HEK293 (cell line): Measurements from ENCODE around the gene ARHGAP10.

Source experiments
- CTCF ChIA-PET: fragments of 350-600 bp; formaldehyde crosslinking; extraction: SDS; loops from one replicate; lab custom pipeline; 2021; ENCODE audit warnings: antibody characterized with exemption; lab: Yijun Ruan, JAX
- POLR2A ChIA-PET: fragments of 300-600 bp; formaldehyde crosslinking; extraction: SDS; loops from one replicate; lab custom pipeline; 2020; ENCODE audit warnings: antibody characterized with exemption, inconsistent platforms; lab: Yijun Ruan, JAX
- H3K27ac ChIP-seq: fragments of 200-500 bp; sonication (Bioruptor generic); 2 replicates; pipeline ENCODE4 v1.5.1; 2014; ENCODE audit warnings: low read depth, low read length, control low read depth, inconsistent platforms; ENCODE audit errors: extremely low read depth
- H3K36me3 ChIP-seq, 2 experiments: fragments of 200-500 bp in 1 of 2; sonication (Bioruptor generic) in 1 of 2; 1 replicate in 1 of 2; 2 replicates in 1 of 2; pipeline ENCODE4 v1.5.1; 2014 to 2017; ENCODE audit warnings: inconsistent platforms in 2 of 2, low read length in 2 of 2; ENCODE audit not compliant: control insufficient read depth in 2 of 2, insufficient read depth in 1 of 2
- H3K4me1 ChIP-seq: fragments of 200-500 bp; sonication (Bioruptor generic); 2 replicates; pipeline ENCODE4 v1.5.1; 2014; ENCODE audit warnings: mild to moderate bottlenecking, low read length, inconsistent platforms; ENCODE audit not compliant: control insufficient read depth, insufficient read depth
- H3K4me3 ChIP-seq: 2 replicates; pipeline ENCODE4 v1.5.1; 2011; ENCODE audit warnings: low read depth, mild to moderate bottlenecking, control low read depth, low read length, moderate library complexity
- H3K9me3 ChIP-seq: fragments of 200-500 bp; sonication (Bioruptor generic); 2 replicates; pipeline ENCODE4 v1.5.1; 2014; ENCODE audit warnings: low read depth, low read length, inconsistent platforms; ENCODE audit not compliant: control insufficient read depth, insufficient read depth
- ATF2 ChIP-seq: fragments of 450-650 bp; formaldehyde crosslinking; IDR thresholded peaks from 2 replicates; pipeline ENCODE4 v1.5.1; 2016; ENCODE audit warnings: missing biosample characterization, missing genetic modification characterization, low read depth
- BCL11B ChIP-seq: fragments of 450-650 bp; formaldehyde crosslinking; IDR thresholded peaks from 2 replicates; pipeline ENCODE4 v1.5.1; 2016; ENCODE audit warnings: low read depth, missing biosample characterization, missing genetic modification characterization
- EGR2 ChIP-seq: fragments of 450-650 bp; formaldehyde crosslinking; IDR thresholded peaks from 2 replicates; pipeline ENCODE4 v1.5.1; 2016; ENCODE audit warnings: low read depth, missing biosample characterization, missing genetic modification characterization
- GFI1B ChIP-seq: fragments of 450-650 bp; formaldehyde crosslinking; IDR thresholded peaks from 2 replicates; pipeline ENCODE4 v1.5.1; 2016; ENCODE audit warnings: missing biosample characterization, missing genetic modification characterization
- HIC1 ChIP-seq: fragments of 450-650 bp; formaldehyde crosslinking; IDR thresholded peaks from 2 replicates; pipeline ENCODE4 v1.5.1; 2016; ENCODE audit warnings: missing biosample characterization, missing genetic modification characterization
- IKZF3 ChIP-seq: fragments of 450-650 bp; IDR thresholded peaks from 2 replicates; pipeline ENCODE4 v1.5.0; 2018; ENCODE audit warnings: missing biosample characterization, mild to moderate bottlenecking, missing genetic modification characterization, moderate library complexity
- KLF1 ChIP-seq: fragments of 450-650 bp; formaldehyde crosslinking; IDR thresholded peaks from 2 replicates; pipeline ENCODE4 v1.5.1; 2016; ENCODE audit warnings: missing biosample characterization, missing genetic modification characterization
- KLF10 ChIP-seq: fragments of 450-650 bp; IDR thresholded peaks from 2 replicates; pipeline ENCODE4 v1.5.1; 2018; ENCODE audit warnings: missing biosample characterization, mild to moderate bottlenecking, missing genetic modification characterization
- KLF8 ChIP-seq: fragments of 450-650 bp; formaldehyde crosslinking; IDR thresholded peaks from 2 replicates; pipeline ENCODE4 v1.5.1; 2016; ENCODE audit warnings: missing biosample characterization, missing genetic modification characterization
- OSR2 ChIP-seq: fragments of 450-650 bp; formaldehyde crosslinking; IDR thresholded peaks from 2 replicates; pipeline ENCODE4 v1.5.1; 2016; ENCODE audit warnings: missing biosample characterization, missing genetic modification characterization
- RBAK ChIP-seq: fragments of 450-650 bp; formaldehyde crosslinking; IDR thresholded peaks from 2 replicates; pipeline ENCODE4 v1.5.1; 2016; ENCODE audit warnings: missing biosample characterization, missing genetic modification characterization
- SP7 ChIP-seq: fragments of 450-650 bp; formaldehyde crosslinking; IDR thresholded peaks from 2 replicates; pipeline ENCODE4 v1.5.1; 2016; ENCODE audit warnings: missing biosample characterization, missing genetic modification characterization
- WT1 ChIP-seq: fragments of 450-650 bp; formaldehyde crosslinking; IDR thresholded peaks from 2 replicates; pipeline ENCODE4 v1.5.1; 2016; ENCODE audit warnings: missing biosample characterization, missing genetic modification characterization
- YY1 ChIP-seq: fragments of 450-650 bp; formaldehyde crosslinking; IDR thresholded peaks from 2 replicates; pipeline ENCODE4 v1.5.1; 2018; ENCODE audit warnings: missing biosample characterization, missing genetic modification characterization
- ZBTB8A ChIP-seq: fragments of 450-650 bp; formaldehyde crosslinking; IDR thresholded peaks from 2 replicates; pipeline ENCODE4 v1.5.1; 2016; ENCODE audit warnings: missing biosample characterization, missing genetic modification characterization
- ZIC2 ChIP-seq: fragments of 450-650 bp; formaldehyde crosslinking; IDR thresholded peaks from 2 replicates; pipeline ENCODE4 v1.5.1; 2016; ENCODE audit warnings: missing biosample characterization, missing genetic modification characterization
- ZNF16 ChIP-seq: fragments of 450-650 bp; formaldehyde crosslinking; IDR thresholded peaks from 2 replicates; pipeline ENCODE4 v1.5.1; 2016; ENCODE audit warnings: low read depth, missing biosample characterization, missing genetic modification characterization
- ZNF2 ChIP-seq: fragments of 450-650 bp; formaldehyde crosslinking; IDR thresholded peaks from 2 replicates; pipeline ENCODE4 v1.5.1; 2016; ENCODE audit warnings: missing biosample characterization, missing genetic modification characterization
- ZNF354C ChIP-seq: fragments of 450-650 bp; formaldehyde crosslinking; IDR thresholded peaks from 2 replicates; pipeline ENCODE4 v1.5.1; 2016; ENCODE audit warnings: missing biosample characterization, missing genetic modification characterization, low read depth, borderline replicate concordance
- ZNF391 ChIP-seq: fragments of 450-650 bp; formaldehyde crosslinking; IDR thresholded peaks from 2 replicates; pipeline ENCODE4 v1.5.1; 2016; ENCODE audit warnings: low read depth, missing biosample characterization, missing genetic modification characterization, borderline replicate concordance
- ZNF394 ChIP-seq: fragments of 450-650 bp; formaldehyde crosslinking; IDR thresholded peaks from 2 replicates; pipeline ENCODE4 v1.5.1; 2016; ENCODE audit warnings: missing biosample characterization, missing genetic modification characterization, mild to moderate bottlenecking, moderate library complexity, borderline replicate concordance
- ZNF404 ChIP-seq: fragments of 450-650 bp; formaldehyde crosslinking; IDR thresholded peaks from 2 replicates; pipeline ENCODE4 v1.5.1; 2017; ENCODE audit warnings: missing biosample characterization, missing genetic modification characterization
- ZNF423 ChIP-seq: fragments of 450-650 bp; formaldehyde crosslinking; IDR thresholded peaks from 2 replicates; pipeline ENCODE4 v1.5.1; 2016; ENCODE audit warnings: missing biosample characterization, missing genetic modification characterization
- ZNF514 ChIP-seq: fragments of 450-650 bp; formaldehyde crosslinking; IDR thresholded peaks from 2 replicates; pipeline ENCODE4 v1.5.1; 2016; ENCODE audit warnings: missing biosample characterization, missing genetic modification characterization
- ZNF544 ChIP-seq: fragments of 450-650 bp; formaldehyde crosslinking; IDR thresholded peaks from 2 replicates; pipeline ENCODE4 v1.5.0; 2017; ENCODE audit warnings: missing biosample characterization, missing genetic modification characterization
- ZNF548 ChIP-seq: fragments of 450-650 bp; formaldehyde crosslinking; IDR thresholded peaks from 2 replicates; pipeline ENCODE4 v1.5.1; 2016; ENCODE audit warnings: missing biosample characterization, missing genetic modification characterization
- ZNF555 ChIP-seq: fragments of 450-650 bp; formaldehyde crosslinking; conservative IDR thresholded peaks from 2 replicates; pipeline ENCODE4 v1.5.1; 2017; ENCODE audit warnings: missing biosample characterization, mild to moderate bottlenecking, missing genetic modification characterization, inconsistent platforms
- ZNF747 ChIP-seq: fragments of 450-650 bp; formaldehyde crosslinking; IDR thresholded peaks from 2 replicates; pipeline ENCODE4 v1.5.1; 2016; ENCODE audit warnings: missing biosample characterization, missing genetic modification characterization
- ZNF76 ChIP-seq: fragments of 450-650 bp; formaldehyde crosslinking; IDR thresholded peaks from 2 replicates; pipeline ENCODE4; 2016; ENCODE audit warnings: low read depth, missing biosample characterization, missing genetic modification characterization, borderline replicate concordance
- ZSCAN23 ChIP-seq: fragments of 450-650 bp; formaldehyde crosslinking; IDR thresholded peaks from 2 replicates; pipeline ENCODE4 v1.5.1; 2016; ENCODE audit warnings: missing biosample characterization, missing genetic modification characterization
- ZXDB ChIP-seq: fragments of 450-650 bp; formaldehyde crosslinking; IDR thresholded peaks from 2 replicates; pipeline ENCODE4 v1.5.1; 2016; ENCODE audit warnings: missing biosample characterization, missing genetic modification characterization

ARHGAP10 gene

GRCh38 chr4:148054275-148054674 lies 322.4 kb downstream of the ARHGAP10 start (continued):
- TF ChIP-seq BCL11B (tag by site-specific recombination) (no peak), ZNF514 (no peak), IKZF3 (tag by site-specific recombination) (peak; percentile 75), RBAK (no peak), ZNF423 (tag by site-specific recombination) (peak; percentile 89), KLF1 (tag by site-specific recombination) (no peak), ZNF394 (tag by site-specific recombination) (peak; percentile 71), WT1 (tag by site-specific recombination) (peak; percentile 31; the same call in 1 of the 2 replicates), KLF10 (tag by site-specific recombination) (0 out of 2 replicates have a peak, but pooled peaks have one; percentile 13), ZNF354C (tag by site-specific recombination) (no peak), ZNF548 (tag by site-specific recombination) (no peak), ZBTB8A (tag by site-specific recombination) (peak; percentile 33; the same call in 1 of the 2 replicates), ZNF76 (tag by site-specific recombination) (no peak), ZIC2 (tag by site-specific recombination) (peak; percentile 47; the same call in 1 of the 2 replicates), GFI1B (tag by site-specific recombination) (peak; percentile 59), ZNF16 (tag by site-specific recombination) (no peak), OSR2 (tag by site-specific recombination) (peak; percentile 36; the same call in 1 of the 2 replicates), ZXDB (tag by site-specific recombination) (peak; percentile 47)

DNA sequence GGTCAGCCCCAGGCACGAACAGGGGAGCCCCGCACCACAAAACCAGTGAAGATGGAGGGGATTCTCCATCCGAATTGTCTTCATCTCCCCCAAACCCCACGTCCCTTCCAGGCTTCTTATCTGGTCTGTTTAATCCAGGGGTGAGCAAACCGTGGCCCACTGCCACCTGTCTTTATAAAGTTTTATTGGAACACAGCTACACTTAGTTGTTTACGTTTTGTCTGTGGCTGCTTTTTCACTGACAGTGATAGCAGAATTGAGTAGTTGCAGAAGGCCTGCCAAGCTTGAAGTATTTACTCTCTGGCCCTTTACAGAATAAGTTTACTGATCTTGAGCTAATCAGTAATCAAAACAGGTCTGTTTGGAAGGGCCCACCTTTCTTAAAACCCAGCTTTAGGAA lies 324.0 kb downstream of the ARHGAP10 start:
- H3K27ac ChIP-seq, result peak overlapping the region; percentile 38; the same call in 1 of the 2 replicates
- H3K4me1 ChIP-seq, result peaks cover 36% of the 10 kb centered on the region
- H3K4me3 ChIP-seq, result no peak overlapping the region
- H3K36me3 ChIP-seq, result no peaks in the 10 kb centered on the region
- TF ChIP-seq ZNF544 (tag by site-specific recombination) (no peak), ZXDB (tag by site-specific recombination) (peak; percentile 26; the same call in 1 of the 2 replicates)
- CTCF ChIA-PET, result interaction anchor here (0.6 kb wide), 1 partner anchor 366 kb away, joined by 4 read pairs; no protein-coding TSS in a partner anchor
- no peaks in the 10 kb centered on the region for H3K9me3 ChIP-seq
- POLR2A ChIA-PET, result no interaction called here

GRCh38 chr4:148056879-148057278 lies 325.0 kb downstream of the ARHGAP10 start:
- no peak overlapping the region for H3K27ac ChIP-seq
- H3K4me3 ChIP-seq, result no peak overlapping the region
- ChIA-PET CTCF (interaction anchor here (0.5 to 1.1 kb wide), 4 partner anchors 8 to 386 kb away, joined by 3 to 4 read pairs (median 4); no protein-coding TSS in a partner anchor), POLR2A (no interaction called here)
- no peaks in the 10 kb centered on the region for H3K9me3 ChIP-seq
- no peaks in the 10 kb centered on the region for H3K36me3 ChIP-seq
- H3K4me1 ChIP-seq, result peaks cover 43% of the 10 kb centered on the region
- TF ChIP-seq ZSCAN23 (tag by site-specific recombination), result no peak
- no peak for TF ChIP-seq YY1 (tag by site-specific recombination)
- TF ChIP-seq WT1 (tag by site-specific recombination), result peak; percentile 32; the same call in 1 of the 2 replicates
- TF ChIP-seq ZNF2 (tag by site-specific recombination), result 0 out of 2 replicates have a peak, but pooled peaks have one; percentile 24
- TF ChIP-seq HIC1 (tag by site-specific recombination), result peak; percentile 57
- peak; percentile 17; the same call in 1 of the 2 replicates for TF ChIP-seq ATF2 (tag by site-specific recombination)
- no peak for TF ChIP-seq ZNF391 (tag by site-specific recombination)
- TF ChIP-seq SP7 (tag by site-specific recombination), result peak; percentile 67
- no peak for TF ChIP-seq ZNF555
- TF ChIP-seq EGR2 (tag by site-specific recombination), result no peak
- TF ChIP-seq ZNF747 (tag by site-specific recombination), result no peak
- no peak for TF ChIP-seq ZNF404 (tag by site-specific recombination)
- TF ChIP-seq KLF8, result peak; percentile 32; the same call in 1 of the 2 replicates
